MM.1S (cell line): ENCODE measurements around the gene CHRNB1.

Source experiments
- DNase-seq: peaks from one replicate; pipeline ENCODE4 v3.0.0-alpha.2; 2015
- H2AFZ ChIP-seq: fragments of 300-600 bp; sonication (generic); 2 replicates; pipeline ENCODE4 v1.6.0; 2016; ENCODE audit warnings: antibody characterized with exemption, low read length
- H3F3A ChIP-seq: fragments of 300-600 bp; sonication (generic); 2 replicates; pipeline ENCODE4 v1.6.1; 2016; ENCODE audit warnings: mild to moderate bottlenecking, antibody characterized with exemption, low read length, moderate library complexity, mixed read lengths; ENCODE audit not compliant: insufficient read depth
- H3K27ac ChIP-seq: fragments of 300-600 bp; sonication (generic); 2 replicates; pipeline ENCODE4 v1.5.1; 2016; ENCODE audit warnings: mild to moderate bottlenecking, low read length
- H3K27me3 ChIP-seq: fragments of 300-600 bp; sonication (generic); replicated peaks from 2 replicates; pipeline ENCODE4 v1.6.0; 2016; ENCODE audit warnings: low read length; ENCODE audit not compliant: insufficient read depth
- H3K36me3 ChIP-seq: fragments of 300-600 bp; sonication (generic); replicated peaks from 2 replicates; pipeline ENCODE4 v1.6.1; 2016; ENCODE audit warnings: mild to moderate bottlenecking, low read length, mixed read lengths; ENCODE audit not compliant: insufficient read depth
- H3K4me1 ChIP-seq: fragments of 300-600 bp; sonication (generic); 2 replicates; pipeline ENCODE4 v1.6.1; 2016; ENCODE audit warnings: low read length, mixed read lengths
- H3K4me2 ChIP-seq: fragments of 300-600 bp; sonication (generic); 2 replicates; pipeline ENCODE4 v1.6.0; 2016; ENCODE audit warnings: low read depth, low read length
- H3K4me3 ChIP-seq: fragments of 300-600 bp; sonication (generic); 2 replicates; pipeline ENCODE4 v1.5.1; 2016; ENCODE audit warnings: low read length, mixed read lengths
- H3K79me2 ChIP-seq: fragments of 300-600 bp; sonication (generic); 2 replicates; pipeline ENCODE4 v1.6.1; 2016; ENCODE audit warnings: mixed run types, low read length, mixed read lengths
- H3K9ac ChIP-seq: fragments of 300-600 bp; sonication (generic); 2 replicates; pipeline ENCODE4 v1.6.1; 2016; ENCODE audit warnings: low read length, mixed read lengths
- H3K9me2 ChIP-seq: fragments of 300-600 bp; sonication (generic); replicated peaks from 2 replicates; pipeline ENCODE4 v1.6.1; 2016; ENCODE audit warnings: mild to moderate bottlenecking, low read length, mixed read lengths; ENCODE audit not compliant: insufficient read depth
- H3K9me3 ChIP-seq: fragments of 300-600 bp; sonication (generic); replicated peaks from 2 replicates; pipeline ENCODE4 v1.6.1; 2016; ENCODE audit warnings: mild to moderate bottlenecking, low read length, mixed read lengths; ENCODE audit not compliant: insufficient read depth
- H4K20me1 ChIP-seq: fragments of 300-600 bp; sonication (generic); 2 replicates; pipeline ENCODE4 v1.6.1; 2016; ENCODE audit warnings: mild to moderate bottlenecking, low read length, moderate library complexity, mixed read lengths; ENCODE audit not compliant: insufficient read depth
- CTCF ChIP-seq: fragments of 300-600 bp; sonication (generic); IDR thresholded peaks from 2 replicates; pipeline ENCODE4 v1.5.1; 2016; ENCODE audit warnings: antibody characterized with exemption, low read length, mixed read lengths
- EZH2 ChIP-seq: fragments of 300-600 bp; sonication (generic); optimal IDR thresholded peaks from 2 replicates; pipeline ENCODE3; 2017; ENCODE audit warnings: low read depth, mild to moderate bottlenecking, antibody characterized with exemption, low read length, mixed read lengths
- EZH2phosphoT487 ChIP-seq: fragments of 300-600 bp; sonication (generic); IDR thresholded peaks from 2 replicates; pipeline ENCODE4 v1.6.1; 2018; ENCODE audit warnings: antibody characterized with exemption, low read length

Gene CHRNB1

GRCh38 chr17:7495906-7496434, 51.1 kb downstream of the CHRNB1 start:
- Histone ChIP-seq H3K9me3 (no peaks in the 10 kb centered on the region), H4K20me1 (peaks cover 20% of the 10 kb centered on the region), H3K4me1 (no peaks in the 10 kb centered on the region), H3K36me3 (peaks cover 6% of the 10 kb centered on the region), H3K27ac (no peak overlapping the region), H3F3A (no peaks in the 10 kb centered on the region; the same call in 1 of the 2 replicates), H3K9me2 (no peaks in the 10 kb centered on the region), H3K4me2 (no peak overlapping the region), H3K27me3 (no peaks in the 10 kb centered on the region), H3K9ac (no peak overlapping the region), H3K79me2 (peaks cover 72% of the 10 kb centered on the region), H3K4me3 (no peak overlapping the region), H2AFZ (no peak overlapping the region)
- DNase-seq: no peak
- TF ChIP-seq EZH2 (no peak), EZH2phosphoT487 (no peak), CTCF (no peak)

GRCh38 chr17:7496470-7497183, 51.8 kb downstream of the CHRNB1 start:
- H3K4me3 ChIP-seq: no peak overlapping the region
- peaks cover 11% of the 10 kb centered on the region for H3K36me3 ChIP-seq
- H2AFZ ChIP-seq: no peak overlapping the region
- no peak for DNase-seq
- no peak overlapping the region for H3K9ac ChIP-seq
- H3K4me1 ChIP-seq: no peaks in the 10 kb centered on the region
- no peak overlapping the region for H3K4me2 ChIP-seq
- H3K27ac ChIP-seq: no peak overlapping the region
- peaks cover 65% of the 10 kb centered on the region for H3K79me2 ChIP-seq
- no peaks in the 10 kb centered on the region for H3K9me2 ChIP-seq
- no peaks in the 10 kb centered on the region for H3K9me3 ChIP-seq
- H3F3A ChIP-seq: no peaks in the 10 kb centered on the region; the same call in 1 of the 2 replicates
- no peaks in the 10 kb centered on the region for H3K27me3 ChIP-seq
- peaks cover 15% of the 10 kb centered on the region for H4K20me1 ChIP-seq
- TF ChIP-seq CTCF (no peak), EZH2 (no peak), EZH2phosphoT487 (no peak)

- TF ChIP-seq CTCF (no peak), EZH2 (no peak), EZH2phosphoT487 (no peak)
- no peak for DNase-seq
- H3K79me2 ChIP-seq: peaks cover 59% of the 10 kb centered on the region
- no peak overlapping the region for H2AFZ ChIP-seq
- H3K9me3 ChIP-seq: no peaks in the 10 kb centered on the region
- H3F3A ChIP-seq: no peaks in the 10 kb centered on the region; the same call in 1 of the 2 replicates
- no peak overlapping the region for H3K4me3 ChIP-seq
- H3K9ac ChIP-seq: no peak overlapping the region
- H3K27ac ChIP-seq: no peak overlapping the region
- no peaks in the 10 kb centered on the region for H3K27me3 ChIP-seq
- H3K4me1 ChIP-seq: no peaks in the 10 kb centered on the region
- peaks cover 11% of the 10 kb centered on the region for H3K36me3 ChIP-seq
- H3K9me2 ChIP-seq: no peaks in the 10 kb centered on the region
- H4K20me1 ChIP-seq: peaks cover 14% of the 10 kb centered on the region
- no peak overlapping the region for H3K4me2 ChIP-seq
These were observed 52.4 kb downstream of the CHRNB1 start for GRCh38 chr17:7497228-7497627.
